ENCODE data around the gene PLEKHH2. TPM values are rescaled to one million over a fixed set of nuclear protein-coding genes. Genes with fewer than 3 reads are reported as not detected.
"Not testable (repeated sequence)": the region's sequence is repeated elsewhere in the genome, so short reads cannot be mapped to it uniquely, and the experiment has no call there.

PLEKHH2 gene
- total and polyA plus RNA-seq, 5 experiments from 2014 or later: 0.13 to 6.4 (median 3.3) TPM; not detected in 1

- POLR2A ChIA-PET: interaction anchor here (0.8 to 2.2 kb wide), 2 partner anchors 16 to 372 kb away, joined by 3 to 9 read pairs; partner anchors contain the start of gene THADA
- Mint-ChIP-seq H3K4me3 (no peak overlapping the region), H3K27me3 (peaks cover 2 to 15% (median 6%) of the 10 kb centered on the region in 5 donors), H3K9me3 (no peaks in the 10 kb centered on the region), H3K4me1 (peaks cover 0 to 5% (median 2%) of the 10 kb centered on the region in 4 donors), H3K36me3 (no peaks in the 10 kb centered on the region), H3K27ac (peak overlapping the region in 2 of 10 donors; percentile 6 to 11)
- ATAC-seq (peak; percentile 98 to 99), DNase-seq (peak; percentile 34 to 83 (median 69))
Measured at GRCh38 chr2:43611987-43612894, 24.8 kb upstream of the PLEKHH2 start.

GRCh38 chr2:43612944-43613343 lies 24.1 kb upstream of the PLEKHH2 start:
- peaks cover 4 to 17% (median 7%) of the 10 kb centered on the region in 5 donors for H3K27me3 Mint-ChIP-seq
- no peak overlapping the region for H3K27ac Mint-ChIP-seq
- no peak overlapping the region for H3K4me3 Mint-ChIP-seq
- POLR2A ChIA-PET: interaction anchor here (0.8 to 2.2 kb wide), 2 partner anchors 17 to 371 kb away, joined by 3 to 9 read pairs; partner anchors contain the start of gene THADA
- ATAC-seq (no peak), DNase-seq (no peak)
- H3K36me3 Mint-ChIP-seq: no peaks in the 10 kb centered on the region
- peaks cover 0 to 5% (median 2%) of the 10 kb centered on the region in 4 donors for H3K4me1 Mint-ChIP-seq
- no peaks in the 10 kb centered on the region for H3K9me3 Mint-ChIP-seq

- Mint-ChIP-seq H3K27me3 (peaks cover 10 to 14% (median 11%) of the 10 kb centered on the region in 5 donors), H3K4me3 (no peak overlapping the region), H3K27ac (no peak overlapping the region), H3K9me3 (no peaks in the 10 kb centered on the region), H3K36me3 (no peaks in the 10 kb centered on the region), H3K4me1 (peaks cover 0 to 4% (median 2%) of the 10 kb centered on the region in 4 donors)
- POLR2A ChIA-PET: no interaction called here
- ATAC-seq (no peak), DNase-seq (no peak)
Measured at GRCh38 chr2:43616967-43617680, 19.9 kb upstream of the PLEKHH2 start.

- H3K4me3 Mint-ChIP-seq: no peak overlapping the region
- ATAC-seq (no peak), DNase-seq (no peak)
- H3K27ac Mint-ChIP-seq: no peak overlapping the region
- POLR2A ChIA-PET: no interaction called here
- peaks cover 5 to 20% (median 12%) of the 10 kb centered on the region in 5 donors for H3K27me3 Mint-ChIP-seq
- no peaks in the 10 kb centered on the region for H3K36me3 Mint-ChIP-seq
- H3K4me1 Mint-ChIP-seq: no peaks in the 10 kb centered on the region
- no peaks in the 10 kb centered on the region for H3K9me3 Mint-ChIP-seq
Measured at GRCh38 chr2:43619511-43619910, 17.5 kb upstream of the PLEKHH2 start.

GRCh38 chr2:43622931-43623451 lies 14.1 kb upstream of the PLEKHH2 start:
- ATAC-seq (no peak), DNase-seq (no peak)
- POLR2A ChIA-PET: no interaction called here
- peaks cover 0 to 8% (median 0%) of the 10 kb centered on the region in 9 donors for H3K9me3 Mint-ChIP-seq
- H3K36me3 Mint-ChIP-seq: peaks cover 0 to 3% (median 0%) of the 10 kb centered on the region in 3 donors
- H3K27me3 Mint-ChIP-seq: peaks cover 0 to 23% (median 8%) of the 10 kb centered on the region in 5 donors
- no peak overlapping the region for H3K27ac Mint-ChIP-seq
- H3K4me3 Mint-ChIP-seq: no peak overlapping the region
- H3K4me1 Mint-ChIP-seq: no peaks in the 10 kb centered on the region

- Mint-ChIP-seq H3K4me1 (peaks cover 6 to 12% (median 8%) of the 10 kb centered on the region in 4 donors), H3K27ac (no peak overlapping the region), H3K4me3 (no peak overlapping the region), H3K36me3 (peaks cover 0 to 3% (median 0%) of the 10 kb centered on the region in 3 donors), H3K27me3 (peaks cover 16 to 44% (median 22%) of the 10 kb centered on the region in 5 donors), H3K9me3 (peaks cover 0 to 7% (median 0%) of the 10 kb centered on the region in 9 donors)
- no peak for ATAC-seq
- POLR2A ChIA-PET: interaction anchor here (0.6 kb wide), 1 partner anchor 1134 kb away, joined by 3 read pairs; no protein-coding TSS in a partner anchor
- no peak for DNase-seq
Measured at GRCh38 chr2:43631618-43632317, 5.3 kb upstream of the PLEKHH2 start.

- Mint-ChIP-seq H3K4me1 (peaks cover 8 to 19% (median 12%) of the 10 kb centered on the region in 4 donors), H3K27me3 (peaks cover 16 to 44% (median 23%) of the 10 kb centered on the region in 5 donors), H3K9me3 (peaks cover 0 to 9% (median 2%) of the 10 kb centered on the region in 9 donors), H3K27ac (no peak overlapping the region), H3K36me3 (peaks cover 0 to 4% (median 0%) of the 10 kb centered on the region in 3 donors), H3K4me3 (no peak overlapping the region)
- no peak for DNase-seq
- POLR2A ChIA-PET: no interaction called here
- no peak for ATAC-seq
Measured at GRCh38 chr2:43634604-43635306, 2.3 kb upstream of the PLEKHH2 start.

- peaks cover 8 to 19% (median 12%) of the 10 kb centered on the region in 4 donors for H3K4me1 Mint-ChIP-seq
- H3K27me3 Mint-ChIP-seq: peaks cover 16 to 42% (median 23%) of the 10 kb centered on the region in 5 donors
- POLR2A ChIA-PET: interaction anchor here (0.6 to 2.2 kb wide), 5 partner anchors 12 to 826 kb away, joined by 3 to 10 read pairs (median 4); partner anchors contain the start of gene THADA
- H3K9me3 Mint-ChIP-seq: peaks cover 0 to 16% (median 6%) of the 10 kb centered on the region in 9 donors
- peak overlapping the region; percentile 16 to 97 (median 66) for H3K4me3 Mint-ChIP-seq
- peak overlapping the region in 1 of 10 donors; percentile 21 for H3K27ac Mint-ChIP-seq
- not testable (repeated sequence) for ATAC-seq, DNase-seq, H3K36me3 Mint-ChIP-seq
Measured at GRCh38 chr2:43636153-43636552, 907 bp upstream of the PLEKHH2 start.

- Mint-ChIP-seq H3K36me3 (peaks cover 0 to 4% (median 0%) of the 10 kb centered on the region in 3 donors), H3K4me3 (peak overlapping the region; percentile 89 to 97 (median 93)), H3K27ac (peak overlapping the region in 9 of 10 donors; percentile 27 to 95 (median 74)), H3K9me3 (peaks cover 0 to 16% (median 6%) of the 10 kb centered on the region in 9 donors), H3K4me1 (peaks cover 8 to 19% (median 12%) of the 10 kb centered on the region in 4 donors), H3K27me3 (peaks cover 16 to 41% (median 23%) of the 10 kb centered on the region in 5 donors)
- ATAC-seq (peak; percentile 47 to 71), DNase-seq (peak in 6 of 10 donors; percentile 2 to 60 (median 23))
- POLR2A ChIA-PET: interaction anchor here (0.6 to 2.2 kb wide), 6 partner anchors 11 to 1795 kb away, joined by 3 to 10 read pairs (median 4); partner anchors contain the start of gene THADA
Measured at GRCh38 chr2:43636621-43637020, 439 bp upstream of the PLEKHH2 start.

- no peak overlapping the region for H3K4me3 Mint-ChIP-seq
- peaks cover 0 to 8% (median 0%) of the 10 kb centered on the region in 5 donors for H3K27me3 Mint-ChIP-seq
- no peak for ATAC-seq
- peaks cover 0 to 4% (median 0%) of the 10 kb centered on the region in 3 donors for H3K36me3 Mint-ChIP-seq
- no peak overlapping the region for H3K27ac Mint-ChIP-seq
- POLR2A ChIA-PET: no interaction called here
- H3K9me3 Mint-ChIP-seq: peaks cover 0 to 16% (median 6%) of the 10 kb centered on the region in 9 donors
- DNase-seq: no peak
- peaks cover 0 to 5% (median 4%) of the 10 kb centered on the region in 4 donors for H3K4me1 Mint-ChIP-seq
Measured at GRCh38 chr2:43642363-43642762, 5.3 kb downstream of the PLEKHH2 start.

- Mint-ChIP-seq H3K36me3 (peaks cover 0 to 4% (median 0%) of the 10 kb centered on the region in 3 donors), H3K4me3 (no peak overlapping the region), H3K27me3 (peaks cover 0 to 4% (median 0%) of the 10 kb centered on the region in 5 donors), H3K27ac (no peak overlapping the region), H3K4me1 (no peaks in the 10 kb centered on the region), H3K9me3 (peaks cover 0 to 16% (median 6%) of the 10 kb centered on the region in 9 donors)
- DNase-seq: no peak
- no peak for ATAC-seq
- POLR2A ChIA-PET: no interaction called here
Measured at GRCh38 chr2:43643680-43644079, 6.6 kb downstream of the PLEKHH2 start.

All from naive thymus-derived CD8-positive, alpha-beta T cell (primary cell).